ENCODE data around the gene DST. TPM values are rescaled to one million over a fixed set of nuclear protein-coding genes. Genes with fewer than 3 reads are reported as not detected.
A peak's percentile ranks its signal among the peaks of the same experiment; 100 is the strongest.

The DST gene
- total and polyA plus RNA-seq, 2 of the 4 experiments (the other 2 are of a cell fraction), result 97.7 to 452 TPM

DNA sequence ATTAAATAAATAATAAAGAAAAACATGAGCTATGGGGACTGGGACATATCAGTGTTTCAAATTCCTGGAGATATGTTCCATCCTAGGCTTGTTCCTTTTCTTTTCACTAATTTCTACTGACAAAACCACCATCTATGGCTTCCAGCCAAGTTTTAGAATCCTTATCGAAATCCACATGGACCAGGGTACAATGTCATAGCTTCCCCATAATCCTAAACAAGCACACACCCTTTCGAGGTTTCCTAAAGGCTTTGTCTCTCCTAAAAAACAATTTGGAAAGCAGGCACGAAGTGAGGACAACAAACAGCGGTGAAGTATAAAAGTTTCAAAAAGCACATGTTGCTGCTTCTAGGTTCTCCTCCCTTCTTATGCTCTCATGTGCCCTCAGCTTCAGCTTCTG, 13.3 kb upstream of the DST start:
- peaks cover 2% of the 10 kb centered on the region for H3K36me3 ChIP-seq (ENCODE audit: control insufficient read depth, insufficient read depth, low read length)
- BruUV-seq (replicated peaks), result no TSS peak
- WGBS, 2 experiments (ENCODE audit: extremely low coverage in 2 of 2, insufficient read length in 1 of 2), result no CpG with 5 or more reads among the region's 4 CpGs
- H3K27me3 ChIP-seq (ENCODE audit: control insufficient read depth, insufficient read depth, low read length), result no peaks in the 10 kb centered on the region
- peaks cover 17% of the 10 kb centered on the region for H3K9me1 ChIP-seq (ENCODE audit: insufficient read depth, low read length)
- peaks cover 14% of the 10 kb centered on the region for H3K4me1 ChIP-seq (ENCODE audit: control insufficient read depth, insufficient read depth, low read length)
- H2BK120ac ChIP-seq (ENCODE audit: low read depth, low read length), result no peak overlapping the region
- H4K5ac ChIP-seq (ENCODE audit: low read depth, low read length), result no peak overlapping the region; the same call in 1 of the 2 replicates
- dilution Hi-C loops (cut with HindIII; ENCODE audit: low sequenced_read_pairs, unreplicated experiment) (no loop called here), intact Hi-C loops (cut with micrococcal nuclease) (no loop called here), in situ Hi-C loops (cut with MboI; ENCODE audit: low sequenced_read_pairs) (no loop called here)
- DNase-seq (no peak), ATAC-seq (ENCODE audit: low read depth) (no peak)
- no peak overlapping the region; the same call in 1 of the 2 replicates for H3K4ac ChIP-seq (ENCODE audit: low read depth, low read length)
- peak overlapping the region; percentile 0 for H2BK5ac ChIP-seq (ENCODE audit: low read depth, low read length, poor library complexity, severe bottlenecking)
- H4K20me1 ChIP-seq (ENCODE audit: insufficient read depth, low read length), result peaks cover 20% of the 10 kb centered on the region
- no peak overlapping the region for H3K4me2 ChIP-seq (ENCODE audit: low read depth, low read length)
- no peak overlapping the region for H3K27ac ChIP-seq (ENCODE audit: insufficient read depth, low read length)
- no peak overlapping the region for H2BK20ac ChIP-seq (ENCODE audit: low read depth, low read length)
- H3K9me3 ChIP-seq (ENCODE audit: control insufficient read depth, insufficient read depth, low read length), result no peaks in the 10 kb centered on the region
- no peak overlapping the region for H2BK15ac ChIP-seq (ENCODE audit: low read depth, low read length)
- H3K23ac ChIP-seq (ENCODE audit: low read depth, low read length), result no peak overlapping the region
- no peak overlapping the region for H3K14ac ChIP-seq (replicated peaks; ENCODE audit: low read depth, low read length)
- H2AK5ac ChIP-seq (ENCODE audit: low read depth, low read length), result no peak overlapping the region
- peak overlapping the region in 1 of 2 experiments; percentile 6; a peak in 1 of 4 replicates for H4K8ac ChIP-seq (ENCODE audit: low read depth in 2 of 2, low read length in 2 of 2)
- H3K4me3 ChIP-seq (ENCODE audit: insufficient read depth, low read depth, low read length), result no peak overlapping the region
- TF ChIP-seq RCOR1 (IDR thresholded peaks at IDR 0.05; ENCODE audit: insufficient replicate concordance, low read length), result no peak
- no peak for TF ChIP-seq MXI1 (IDR thresholded peaks at IDR 0.05; ENCODE audit: borderline replicate concordance, low read depth, low read length)
- TF ChIP-seq FOS (IDR thresholded peaks at IDR 0.05; ENCODE audit: low read depth, low read length), result no peak
- CTCF ChIA-PET, result no interaction called here
- H3K18ac ChIP-seq (ENCODE audit: low read depth, low read length), result no peak overlapping the region; the same call in 1 of the 2 replicates
- POLR2A ChIA-PET (ENCODE audit: unreplicated experiment), result interaction anchor here (0.6 kb wide), 1 partner anchor 37 kb away, joined by 4 read pairs; no protein-coding TSS in a partner anchor
- H3K79me1 ChIP-seq (ENCODE audit: low read depth in 1 of 2, low read length in 2 of 2), result peaks cover 42 to 66% of the 10 kb centered on the region in 2 experiments
- H2AFZ ChIP-seq (replicated peaks; ENCODE audit: low read length, poor library complexity), result no peak overlapping the region
- H4K91ac ChIP-seq (ENCODE audit: insufficient read depth, low read depth, low read length), result no peak overlapping the region
- H3K56ac ChIP-seq (ENCODE audit: extremely low read depth, insufficient read depth, low read length), result no peak overlapping the region
- no peak overlapping the region for H2AK9ac ChIP-seq (replicated peaks; ENCODE audit: low read depth, low read length, poor library complexity)
- H3K9ac ChIP-seq (ENCODE audit: low read depth, low read length), result no peak overlapping the region
